Midbrain (tissue), 1 donor: ENCODE data around the gene UST.
"Not testable (repeated sequence)": the region's sequence is repeated elsewhere in the genome, so short reads cannot be mapped to it uniquely, and the experiment has no call there.

Source experiments
- DNase-seq: peaks from one replicate; lab custom pipeline; 2025; lab: John Stamatoyannopoulos, UW

Gene UST

DNA sequence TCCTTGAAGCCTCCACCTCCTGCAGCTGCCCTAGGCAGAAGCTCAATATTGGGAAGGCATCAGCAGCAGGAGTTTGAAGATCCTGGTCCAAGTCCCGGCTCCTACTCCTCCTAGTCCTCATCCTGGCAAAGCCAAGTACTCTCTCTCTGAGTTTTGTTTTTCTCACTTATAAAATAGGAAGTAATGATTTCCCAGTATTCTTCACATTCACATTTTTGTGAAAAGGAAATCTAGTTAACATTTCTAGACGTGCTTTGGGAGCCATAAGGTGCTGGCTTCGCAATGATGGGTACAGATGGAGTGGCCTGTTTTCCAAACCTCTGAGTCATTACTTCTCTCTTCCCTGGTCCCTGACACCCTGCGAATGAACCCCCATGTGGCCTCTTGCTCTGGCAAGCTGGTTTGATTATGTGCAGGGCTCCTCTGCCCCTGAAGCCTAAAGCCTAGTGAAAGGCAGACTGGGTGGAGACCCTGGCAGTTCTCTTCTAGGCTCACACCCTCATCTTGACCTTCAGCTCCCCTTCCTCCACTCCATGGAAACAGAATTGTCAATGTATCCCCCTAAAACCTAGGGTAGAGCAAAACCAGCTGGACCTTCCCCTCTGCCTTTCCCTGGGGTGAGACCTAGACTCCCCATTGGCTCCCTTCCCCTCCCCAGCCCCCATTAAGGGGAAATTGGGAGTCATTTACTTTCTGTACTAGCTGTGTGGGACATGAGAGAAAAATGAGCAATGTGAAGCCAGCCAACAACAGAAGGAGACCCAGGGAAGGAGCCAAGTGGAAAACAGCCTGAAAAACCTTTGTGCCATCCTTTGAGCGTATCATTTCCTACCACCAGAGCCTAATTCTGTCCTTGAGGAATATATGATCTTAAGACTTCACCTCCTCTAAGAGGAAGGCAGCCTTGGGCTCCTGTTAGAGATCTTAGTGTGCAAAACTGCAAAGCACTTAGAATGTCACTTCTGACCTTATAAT lies 158.4 kb downstream of the UST start:
- DNase-seq: no peak

DNA sequence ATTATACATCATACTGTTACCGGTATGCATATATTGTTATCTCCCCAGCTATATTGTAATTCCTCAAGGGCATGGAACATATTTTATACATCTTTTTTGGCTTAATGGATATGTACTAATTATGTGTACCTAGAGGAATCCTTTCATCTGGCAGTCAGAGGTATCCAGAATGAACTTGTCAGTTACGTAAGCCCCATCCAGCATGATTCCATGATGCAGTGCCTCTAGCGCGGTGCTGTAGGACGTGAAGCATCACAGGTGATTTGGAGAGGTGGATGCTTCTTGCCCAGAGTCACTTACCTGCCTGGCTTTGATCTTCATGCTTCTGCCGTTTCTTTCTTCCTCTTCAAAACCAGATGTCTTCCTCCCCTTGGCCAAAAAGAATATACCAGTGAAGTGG lies 159.1 kb downstream of the UST start:
- DNase-seq: no peak

DNA sequence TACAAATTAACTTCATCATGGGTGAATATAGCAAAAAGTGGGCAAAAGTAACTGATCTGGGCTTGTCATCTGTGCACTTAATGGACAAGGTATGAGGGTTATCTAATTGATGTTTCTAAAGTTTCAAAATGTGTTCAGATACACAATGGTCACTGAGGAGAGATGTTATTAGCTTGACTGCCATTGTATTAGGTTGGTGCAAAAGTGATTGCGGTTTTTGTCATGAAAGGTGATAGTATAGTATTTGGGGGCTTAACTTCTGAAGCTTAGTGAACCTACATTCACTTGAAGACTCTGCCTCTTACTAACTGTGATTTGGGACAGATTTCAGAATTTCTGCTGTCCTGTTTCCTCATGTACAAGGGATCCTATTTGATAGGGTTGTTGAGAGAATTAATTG lies 159.6 kb downstream of the UST start:
- DNase-seq: no peak

DNA sequence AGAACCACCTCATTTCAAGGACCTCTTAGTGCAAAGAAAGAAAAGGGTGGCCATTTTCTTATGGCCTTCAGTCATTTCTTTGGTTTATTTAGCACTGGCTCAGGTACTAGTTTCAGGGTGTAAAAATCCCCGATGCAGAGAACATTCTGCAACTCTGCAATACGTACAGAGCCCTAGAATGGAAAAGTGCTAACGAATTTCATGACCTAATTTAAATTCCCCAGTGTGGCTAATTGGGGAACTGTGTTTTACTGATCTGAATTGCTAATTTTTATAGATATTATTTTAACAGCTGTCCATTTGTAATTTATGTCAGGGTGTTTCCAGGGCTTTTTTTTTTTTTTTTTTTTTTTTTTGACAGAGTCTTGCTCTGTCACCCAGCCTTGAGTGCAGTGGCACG lies 160.7 kb downstream of the UST start:
- DNase-seq: no peak

DNA sequence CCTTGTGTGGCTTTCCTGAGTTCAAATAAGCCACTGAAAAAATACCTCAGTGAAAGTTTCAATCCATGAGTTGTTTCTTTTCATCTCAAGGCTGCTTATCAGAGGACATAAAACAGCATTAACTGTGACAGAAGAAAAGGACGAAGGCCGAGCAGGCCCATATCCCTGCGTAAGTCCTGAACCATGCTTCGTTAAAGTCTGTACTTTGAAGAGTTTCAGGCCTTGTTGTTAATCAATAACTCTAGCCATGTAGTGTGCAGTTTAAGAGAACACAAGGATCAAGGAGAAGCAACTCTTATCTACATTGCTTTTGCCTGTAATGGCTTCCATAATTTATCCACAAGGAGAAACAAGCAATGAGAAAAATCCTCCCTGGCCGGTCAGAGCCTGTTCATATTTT lies 165.4 kb downstream of the UST start:
- DNase-seq: no peak

DNA sequence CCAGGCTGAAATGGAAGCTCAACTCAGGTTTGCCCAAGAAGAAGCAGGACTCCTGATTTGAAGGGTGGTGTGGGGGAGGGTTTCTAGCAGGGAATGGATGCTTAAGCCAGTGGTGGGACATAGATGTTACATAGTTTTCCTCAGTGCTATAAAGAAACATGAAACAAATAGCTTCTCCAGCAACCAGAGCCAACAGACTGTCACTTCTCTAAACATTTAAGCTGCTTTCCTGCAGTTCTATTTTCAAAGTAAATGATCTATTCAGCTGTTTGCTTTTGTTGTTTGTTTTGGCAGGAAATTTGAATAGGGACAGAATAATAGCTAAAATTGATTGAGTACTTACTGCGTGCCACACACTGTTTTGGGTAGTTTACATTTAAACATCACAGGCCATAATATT lies 169.0 kb downstream of the UST start:
- DNase-seq: no peak

DNA sequence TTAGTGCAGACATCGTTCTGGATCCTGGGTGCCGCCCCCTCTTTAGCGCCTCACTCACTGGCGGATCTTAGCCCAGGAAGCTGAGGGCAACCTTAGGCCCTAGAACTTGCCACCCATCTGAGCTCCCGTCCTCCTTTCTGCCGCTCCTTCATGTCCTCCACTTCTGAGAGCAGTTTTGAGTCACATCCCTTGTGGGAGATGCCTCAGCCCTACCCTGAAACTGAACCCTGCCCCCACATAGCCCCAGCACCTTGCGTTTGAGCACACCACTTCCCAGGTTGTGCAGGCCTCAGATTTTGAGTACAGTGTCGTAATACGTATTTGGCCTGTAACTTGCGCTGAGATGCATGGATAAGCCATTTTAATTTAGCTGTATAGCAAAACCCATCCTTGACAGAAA lies 169.7 kb downstream of the UST start:
- DNase-seq: not testable (repeated sequence)

DNA sequence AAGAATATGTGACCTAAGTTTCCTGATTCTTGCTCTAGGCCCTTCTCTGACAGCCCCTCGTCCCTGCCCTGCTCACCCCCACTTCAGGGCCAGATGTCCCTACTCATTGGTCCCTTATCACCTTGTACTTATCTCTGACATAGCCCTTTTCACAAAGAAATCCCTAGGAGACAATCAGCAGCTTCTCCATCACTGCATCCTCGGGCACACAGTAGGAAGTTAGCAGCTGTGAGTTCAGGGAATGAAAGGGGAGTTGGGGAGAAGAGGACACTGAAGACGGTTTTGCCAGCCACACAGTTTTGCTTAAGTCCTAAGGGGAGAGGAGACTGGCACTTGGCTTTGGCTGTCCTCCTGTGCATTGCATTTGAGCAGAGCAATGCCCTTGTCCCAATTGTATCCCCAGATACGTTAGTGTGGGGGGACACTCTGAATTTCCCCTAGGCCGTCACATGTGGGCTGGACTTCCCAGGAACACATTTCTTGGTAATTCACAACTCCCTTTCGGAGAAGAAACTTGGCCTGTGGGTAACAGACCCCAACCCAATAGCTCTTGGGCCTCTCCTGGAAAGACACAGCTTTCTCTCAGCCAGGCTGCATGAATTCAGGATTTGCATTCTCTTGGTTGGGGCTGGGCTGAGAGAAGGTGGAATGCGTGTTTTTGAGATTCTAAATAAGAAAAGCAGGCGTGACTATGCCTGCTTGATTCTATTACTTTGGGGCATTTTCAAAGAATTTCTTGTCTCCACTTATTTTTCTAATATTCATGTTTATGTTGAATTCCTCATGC lies 177.6 kb downstream of the UST start:
- no peak for DNase-seq

DNA sequence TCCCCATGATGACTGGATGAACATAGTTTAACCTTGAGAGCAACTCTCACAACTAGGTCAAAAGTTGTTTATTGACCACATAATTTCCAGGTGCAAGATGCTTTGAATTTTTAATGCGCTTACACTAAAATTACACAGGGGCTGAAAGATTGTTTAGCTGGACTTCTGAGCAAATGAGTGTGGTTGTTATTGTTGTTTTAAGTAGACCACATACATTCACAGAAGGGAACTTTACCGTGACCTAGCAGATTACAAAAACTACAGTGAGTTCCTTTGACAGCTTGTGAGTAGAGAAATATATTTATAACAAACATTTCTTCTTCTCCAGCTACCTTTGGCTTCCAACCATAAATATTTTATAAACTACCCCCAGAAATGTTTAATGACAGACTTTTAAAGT lies 178.9 kb downstream of the UST start:
- no peak for DNase-seq

DNA sequence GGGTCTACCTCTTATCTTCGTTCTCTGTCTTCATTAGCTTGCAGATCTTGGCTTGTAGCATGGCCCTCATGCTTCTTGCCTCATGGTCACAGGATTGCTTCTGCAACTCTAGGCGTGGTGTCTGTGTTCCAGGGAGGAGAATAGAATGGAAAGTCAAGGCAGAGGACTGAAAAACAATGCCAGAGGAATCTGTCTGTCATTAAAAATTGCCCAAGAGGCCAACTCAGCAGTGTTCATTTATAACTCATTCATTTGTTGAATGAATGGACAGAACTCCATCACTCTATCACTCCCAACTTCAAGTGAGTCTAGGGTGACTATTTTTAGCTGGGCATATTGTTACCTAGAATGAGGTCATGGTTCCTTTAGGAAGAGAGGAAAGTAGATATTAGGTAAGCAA lies 179.6 kb downstream of the UST start:
- no peak for DNase-seq

DNA sequence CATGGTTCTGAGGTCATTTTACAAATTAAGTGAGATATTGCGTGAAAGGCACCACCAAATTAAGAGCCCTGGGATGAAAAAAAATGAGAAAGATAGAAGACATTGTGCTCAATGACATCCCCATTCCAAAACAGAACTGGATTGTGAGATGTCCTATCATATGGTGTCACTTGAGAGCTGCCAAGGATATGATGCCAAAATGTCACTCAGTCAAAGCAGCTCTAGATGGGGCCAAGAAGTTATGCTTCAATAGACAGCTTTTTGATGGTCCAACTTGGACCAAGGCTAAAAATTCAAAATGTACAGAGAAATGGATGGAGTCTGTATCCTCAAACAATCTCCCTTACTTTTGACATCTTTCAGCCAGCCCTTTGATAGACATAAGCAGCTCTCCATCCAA lies 180.8 kb downstream of the UST start:
- DNase-seq: no peak

DNA sequence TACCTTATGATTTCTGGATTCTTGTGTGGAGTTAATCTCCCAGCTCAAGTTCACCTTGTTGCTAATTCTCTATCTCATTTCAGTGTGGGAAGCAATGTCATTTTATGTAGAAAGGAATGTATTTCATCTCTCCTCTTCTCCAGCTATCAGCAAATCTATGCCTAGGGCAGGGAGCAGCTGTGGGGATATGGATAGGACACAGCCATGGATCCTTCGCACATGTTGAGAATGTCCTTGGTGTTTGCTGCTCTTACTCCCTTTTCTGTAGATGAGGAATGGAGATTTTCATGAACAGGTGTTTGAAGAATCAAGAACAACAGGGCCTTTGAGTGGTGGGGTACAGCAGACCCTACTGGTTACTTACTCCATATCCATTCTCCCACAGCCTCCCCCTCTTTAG lies 182.0 kb downstream of the UST start:
- DNase-seq: no peak

DNA sequence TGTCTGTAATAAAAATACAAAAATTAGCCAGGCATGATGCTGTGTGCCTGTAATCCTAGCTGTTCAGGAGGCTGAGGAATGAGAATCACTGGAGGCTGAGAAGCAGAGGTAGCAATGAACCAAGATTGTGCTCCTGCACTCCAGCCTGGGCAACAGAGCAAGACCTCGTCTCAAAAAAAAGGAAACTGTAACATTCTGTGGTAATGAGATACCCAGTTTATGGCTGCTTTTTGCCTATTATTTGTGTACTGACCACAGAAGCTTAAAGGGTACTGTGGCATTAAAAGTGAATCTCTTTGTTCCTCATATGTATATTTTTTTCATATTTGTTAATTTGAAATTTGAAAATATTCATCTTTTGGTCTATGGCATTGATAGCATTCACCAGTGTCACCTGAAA lies 185.4 kb downstream of the UST start:
- no peak for DNase-seq

DNA sequence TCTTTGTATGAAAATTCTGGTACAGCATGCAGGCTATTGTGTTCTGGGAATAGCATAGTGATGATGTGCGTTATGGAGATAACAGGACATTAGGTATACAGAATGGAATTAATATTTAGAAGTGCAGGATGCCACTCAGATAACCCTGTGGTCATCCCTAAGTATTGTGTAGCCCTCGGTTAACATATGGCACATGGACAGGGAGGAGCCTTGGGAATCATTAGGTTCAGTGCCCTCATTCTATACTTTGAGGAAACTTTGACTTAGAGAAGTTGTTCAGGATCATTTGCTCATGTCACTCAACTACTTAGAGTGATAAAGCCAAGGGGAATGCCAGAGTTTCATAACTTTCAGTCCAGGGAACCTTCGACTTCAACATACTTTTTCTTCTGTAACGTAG lies 185.9 kb downstream of the UST start:
- DNase-seq: no peak

DNA sequence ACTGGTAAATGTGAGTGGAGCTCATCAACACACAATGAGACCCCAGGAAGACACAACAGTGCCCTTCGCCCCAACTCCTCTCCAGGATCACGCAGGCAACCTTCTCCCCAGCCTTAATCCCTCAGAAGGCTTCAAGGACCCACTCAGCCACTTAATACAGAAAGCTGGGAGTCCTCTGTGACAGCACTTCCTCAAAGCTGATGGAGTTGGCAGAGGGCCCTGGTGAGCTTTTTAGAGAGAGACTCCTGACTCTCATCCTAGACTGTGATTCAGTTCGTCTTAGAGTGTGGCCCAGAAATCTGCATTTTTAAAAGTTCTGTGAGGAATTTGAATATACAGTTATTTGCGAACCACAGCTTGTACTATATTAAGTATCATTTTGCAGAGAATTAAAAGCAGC lies 187.7 kb downstream of the UST start:
- DNase-seq: peak; percentile 2

DNA sequence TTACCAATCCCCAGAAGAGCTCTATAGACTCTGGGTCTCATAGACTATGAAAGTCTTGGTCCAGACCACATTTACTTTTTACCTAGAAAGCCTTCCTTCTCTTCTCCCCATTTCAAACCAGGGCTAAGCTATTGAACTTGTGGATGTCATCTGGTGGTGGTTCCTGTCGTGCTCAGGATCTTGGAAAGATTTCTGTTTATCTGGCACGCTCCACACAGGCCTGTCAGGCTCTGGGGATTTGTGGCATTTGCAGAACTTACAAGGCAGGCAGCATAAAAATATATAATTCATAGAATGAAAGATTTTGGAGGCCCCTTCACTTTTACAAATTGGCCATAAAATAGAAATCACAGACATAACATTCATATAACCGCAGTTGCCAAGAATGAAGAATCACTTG lies 188.1 kb downstream of the UST start:
- no peak for DNase-seq

DNA sequence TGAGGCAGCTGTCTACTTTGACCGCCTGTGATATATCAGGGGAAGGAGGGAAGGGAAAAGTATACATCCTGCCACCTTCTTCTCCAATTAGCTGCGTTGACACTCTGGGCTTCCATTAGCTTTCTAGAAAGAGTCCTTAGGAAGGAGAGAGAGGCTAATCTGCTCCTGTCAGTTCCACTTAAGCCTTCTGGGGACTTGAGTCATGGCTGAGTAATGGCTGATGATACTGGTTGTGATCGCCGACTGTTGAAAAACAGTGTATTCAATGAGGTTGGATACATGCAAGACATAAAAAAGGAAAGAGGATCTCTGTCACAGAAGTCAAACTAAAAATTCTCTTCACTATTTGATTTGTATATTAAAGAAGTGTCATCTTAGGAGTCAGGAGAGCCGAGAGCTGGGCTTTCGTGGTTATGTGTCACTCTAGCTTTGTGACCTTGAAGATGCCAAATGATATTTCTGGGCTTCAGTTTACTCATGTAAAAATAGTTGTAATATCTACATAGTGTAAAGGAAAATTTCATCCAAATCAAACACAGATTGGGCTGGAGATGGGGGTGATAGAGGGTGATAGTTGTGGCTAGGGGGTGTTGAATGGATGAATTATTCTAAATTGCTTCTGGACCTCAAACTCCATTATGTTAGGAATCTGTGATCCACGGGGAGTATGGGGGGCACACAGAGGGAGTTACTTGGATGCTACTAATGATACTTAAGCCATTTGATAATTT lies 189.0 kb downstream of the UST start:
- DNase-seq: no peak

DNA sequence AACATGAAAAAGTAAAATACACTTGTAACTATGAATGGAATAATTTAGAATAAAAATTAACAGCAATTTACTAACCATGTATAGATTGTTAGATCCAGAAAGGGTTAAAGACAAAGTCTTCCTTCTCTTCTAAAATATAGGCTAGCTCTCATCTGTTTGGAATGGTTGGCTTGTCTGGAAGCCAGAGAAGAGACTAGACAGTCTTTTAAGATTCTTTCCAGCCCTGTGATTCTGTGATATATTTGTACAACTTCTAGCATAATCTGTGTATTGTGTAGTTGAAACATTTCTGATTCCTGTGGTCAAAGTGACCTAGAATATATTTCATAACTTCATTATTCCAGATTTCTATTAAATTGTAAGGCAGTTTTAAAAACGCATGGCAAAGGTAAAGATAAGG lies 196.6 kb downstream of the UST start:
- DNase-seq: no peak

DNA sequence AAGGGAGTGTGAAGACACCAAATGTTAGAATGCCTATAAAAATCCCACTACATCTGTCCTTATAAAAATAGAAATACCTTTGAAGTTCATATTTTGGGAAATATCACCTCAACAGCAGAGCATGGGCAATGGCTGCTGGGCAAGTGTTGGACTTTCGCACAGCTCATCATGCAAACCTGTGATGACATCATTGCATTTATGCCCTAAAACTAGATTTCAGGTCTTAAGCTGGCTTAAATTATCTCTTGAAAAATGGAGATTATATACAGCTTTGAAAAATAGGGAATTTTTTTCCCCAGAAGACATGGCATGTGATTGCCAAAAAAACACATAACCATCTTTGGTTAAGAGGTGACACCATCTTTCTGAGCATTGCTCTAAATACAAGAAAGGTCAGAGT lies 197.8 kb downstream of the UST start:
- DNase-seq: no peak

DNA sequence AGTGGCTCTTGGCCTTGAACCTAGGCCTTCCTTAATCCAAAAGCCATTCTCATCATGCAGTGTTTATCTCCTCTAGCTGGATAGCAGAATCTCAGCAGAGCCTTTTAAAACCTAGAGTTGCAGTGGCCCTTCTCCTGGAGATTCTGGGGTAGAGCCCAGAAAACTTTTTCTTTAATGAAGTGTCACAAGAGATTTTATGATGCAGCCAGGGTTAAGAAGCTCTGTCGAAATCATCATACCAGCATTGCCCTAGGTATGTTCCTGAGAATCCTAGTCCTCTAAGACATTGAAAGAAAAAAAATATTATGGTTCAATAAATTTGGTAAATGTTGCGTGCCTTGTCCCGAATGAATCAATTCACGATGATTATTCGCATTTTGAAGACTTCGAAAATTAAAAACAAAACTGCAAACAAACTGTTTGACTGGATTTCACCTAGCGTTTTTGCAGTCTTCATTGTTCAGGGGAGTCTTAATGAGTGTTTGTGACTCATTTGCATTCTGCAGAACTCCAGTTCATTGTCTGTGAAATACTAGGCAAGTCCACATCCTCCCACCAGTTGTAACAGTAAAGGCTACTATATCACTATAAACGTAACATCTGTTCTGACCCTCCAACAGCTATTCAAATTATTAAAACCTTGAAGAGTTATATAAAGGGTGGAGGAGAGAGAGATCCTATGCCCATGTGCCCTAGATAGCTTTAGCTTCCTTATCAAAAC lies 198.6 kb downstream of the UST start:
- DNase-seq: no peak

DNA sequence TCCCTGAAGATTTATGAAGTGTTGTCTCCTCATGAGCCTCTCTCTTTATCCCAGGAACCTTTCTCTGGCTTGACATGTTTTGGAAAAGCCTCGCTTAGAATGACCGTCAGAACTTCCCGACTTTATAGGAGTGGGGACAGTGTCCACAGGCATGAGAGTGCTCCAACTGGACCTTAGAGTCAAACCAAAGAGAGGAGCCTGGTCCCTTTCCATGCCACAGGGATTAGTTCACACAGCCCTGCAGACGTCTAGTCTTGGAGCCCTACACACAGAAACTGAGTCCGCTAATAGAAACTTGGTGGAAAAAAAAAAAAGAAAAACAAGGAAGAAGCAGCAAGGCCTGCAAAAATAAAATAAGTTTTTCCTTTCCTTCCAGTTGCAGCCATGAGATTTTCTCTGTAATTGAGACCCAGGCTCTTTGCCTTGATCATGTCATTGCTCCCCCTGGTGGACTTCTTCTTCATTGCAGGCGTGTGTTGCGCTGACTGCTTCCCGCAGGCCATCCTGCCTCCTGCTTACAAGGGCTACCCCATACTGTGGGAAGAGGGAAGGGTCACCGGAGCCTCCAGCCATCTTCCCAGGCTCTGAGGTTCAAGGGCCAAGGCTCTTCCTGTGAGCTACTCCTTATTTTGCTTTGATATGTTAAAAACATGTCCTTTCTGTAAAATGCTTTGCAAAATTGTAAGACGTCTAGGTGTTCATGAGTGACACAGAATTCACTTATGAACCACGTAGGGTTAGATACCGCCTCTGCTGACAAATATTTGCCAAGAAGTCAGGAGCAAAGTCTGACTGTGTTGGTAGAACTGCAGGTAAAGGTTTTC lies 201.0 kb downstream of the UST start:
- peak; percentile 89 for DNase-seq
